Activated B cell treated with CpG ODN at 0.5 μM for 24 hours (primary cell): ENCODE results near the gene SIAH3. TPM values are rescaled to one million over a fixed set of nuclear protein-coding genes. Genes with fewer than 3 reads are reported as not detected.
"Not testable (repeated sequence)": the region's sequence is repeated elsewhere in the genome, so short reads cannot be mapped to it uniquely, and the experiment has no call there.

ENCODE experiments used
- ATAC-seq: fragments of 200-7000 bp; cut with Tn5 transposase; one replicate; pipeline ENCODE4 v1.10.0; 2021; ENCODE audit warnings: low read depth, mild to moderate bottlenecking, moderate library complexity
- CTCF ChIA-PET: fragments of 350-600 bp; sonication (Branson Sonifier 250); formaldehyde crosslinking; loops from one replicate; lab custom pipeline; 2021; ENCODE audit warnings: antibody characterized with exemption; lab: Charles Lee
- POLR2A ChIA-PET: fragments of 350-600 bp; sonication (Branson Sonifier 250); formaldehyde crosslinking; loops from one replicate; lab custom pipeline; 2021; ENCODE audit warnings: antibody characterized with exemption; lab: Charles Lee
- DNase-seq: peaks from one replicate; pipeline ENCODE4 v3.0.0; 2022
- H3K27ac Mint-ChIP-seq: one replicate; pipeline ENCODE4 v1.8.0; 2020; ENCODE audit warnings: mixed read lengths
- H3K27me3 Mint-ChIP-seq: one replicate; pipeline ENCODE4 v1.8.0; 2021; ENCODE audit warnings: mixed read lengths
- H3K36me3 Mint-ChIP-seq: one replicate; pipeline ENCODE4 v1.8.0; 2021; ENCODE audit warnings: low read depth, mixed read lengths
- H3K4me1 Mint-ChIP-seq: one replicate; pipeline ENCODE4 v1.8.0; 2021; ENCODE audit warnings: mixed read lengths
- H3K4me3 Mint-ChIP-seq: one replicate; pipeline ENCODE4 v1.8.0; 2020; ENCODE audit warnings: mild to moderate bottlenecking, mixed read lengths
- H3K9me3 Mint-ChIP-seq: one replicate; pipeline ENCODE4 v1.8.0; 2020; ENCODE audit warnings: mixed read lengths
- CTCF ChIP-seq: fragments of 200-600 bp; IDR thresholded peaks from one replicate; pipeline ENCODE4 v1.8.0; 2022; ENCODE audit warnings: antibody characterized with exemption, mild to moderate bottlenecking
- intact Hi-C: fragments of 100-400 bp; cut with micrococcal nuclease; formaldehyde crosslinking; loops from one replicate; pipeline ENCODE4 v1.15.1; 2024
- total RNA-seq: library from RNA; stranded (reverse); gene quantifications from 2 replicates; pipeline ENCODE4 v1.2.3, GENCODE V29; 2022

SIAH3 gene
- total RNA-seq, 1 donor from 2014 or later: not detected

GRCh38 chr13:45763419-45763818 is 88.1 kb downstream of the SIAH3 start:
- POLR2A ChIA-PET: no interaction called here
- no peaks in the 10 kb centered on the region for H3K36me3 Mint-ChIP-seq
- no peak overlapping the region for H3K4me3 Mint-ChIP-seq
- no peaks in the 10 kb centered on the region for H3K4me1 Mint-ChIP-seq
- no peak for TF ChIP-seq CTCF
- H3K9me3 Mint-ChIP-seq: no peaks in the 10 kb centered on the region
- peaks cover 7% of the 10 kb centered on the region for H3K27me3 Mint-ChIP-seq
- CTCF ChIA-PET: no interaction called here
- no peak overlapping the region for H3K27ac Mint-ChIP-seq
- no peak for DNase-seq
- intact Hi-C loops: no loop called here
- no peak for ATAC-seq

- ATAC-seq, H3K27me3 Mint-ChIP-seq, H3K27ac Mint-ChIP-seq, intact Hi-C loops, CTCF ChIA-PET, DNase-seq, H3K4me3 Mint-ChIP-seq, H3K36me3 Mint-ChIP-seq, H3K4me1 Mint-ChIP-seq, POLR2A ChIA-PET: not testable (repeated sequence)
- H3K9me3 Mint-ChIP-seq: peaks cover 10% of the 10 kb centered on the region
Measured at GRCh38 chr13:45757589-45757988, 94.0 kb downstream of the SIAH3 start.

GRCh38 chr13:45756498-45756897 is 95.1 kb downstream of the SIAH3 start:
- CTCF ChIA-PET: not testable (repeated sequence)

GRCh38 chr13:45752510-45752909 is 99.0 kb downstream of the SIAH3 start:
- Mint-ChIP-seq H3K27me3 (peaks cover 5% of the 10 kb centered on the region), H3K4me1 (no peaks in the 10 kb centered on the region), H3K9me3 (peaks cover 4% of the 10 kb centered on the region), H3K36me3 (no peaks in the 10 kb centered on the region), H3K27ac (no peak overlapping the region), H3K4me3 (no peak overlapping the region)
- no peak for TF ChIP-seq CTCF
- ChIA-PET POLR2A (no interaction called here), CTCF (no interaction called here)
- ATAC-seq (no peak), DNase-seq (no peak)
- intact Hi-C loops: no loop called here

More at GRCh38 chr13:45756498-45756897, 95.1 kb downstream of the SIAH3 start:
- H3K4me1 Mint-ChIP-seq, H3K4me3 Mint-ChIP-seq, H3K27me3 Mint-ChIP-seq, H3K36me3 Mint-ChIP-seq, intact Hi-C loops, DNase-seq, ATAC-seq, POLR2A ChIA-PET, H3K27ac Mint-ChIP-seq: not testable (repeated sequence)
- H3K9me3 Mint-ChIP-seq: peaks cover 10% of the 10 kb centered on the region

GRCh38 chr13:45751885-45752284 is 99.7 kb downstream of the SIAH3 start:
- intact Hi-C loops: no loop called here
- H3K4me3 Mint-ChIP-seq: no peak overlapping the region
- H3K36me3 Mint-ChIP-seq: no peaks in the 10 kb centered on the region
- ChIA-PET CTCF (no interaction called here), POLR2A (no interaction called here)
- DNase-seq (no peak), ATAC-seq (no peak)
- TF ChIP-seq CTCF: no peak
- H3K4me1 Mint-ChIP-seq: no peaks in the 10 kb centered on the region
- no peak overlapping the region for H3K27ac Mint-ChIP-seq
- peaks cover 2% of the 10 kb centered on the region for H3K9me3 Mint-ChIP-seq
- H3K27me3 Mint-ChIP-seq: peaks cover 5% of the 10 kb centered on the region

GRCh38 chr13:45750566-45750965 is 101.0 kb downstream of the SIAH3 start:
- Mint-ChIP-seq H3K27ac (no peak overlapping the region), H3K9me3 (no peaks in the 10 kb centered on the region), H3K4me1 (no peaks in the 10 kb centered on the region), H3K4me3 (no peak overlapping the region), H3K36me3 (no peaks in the 10 kb centered on the region), H3K27me3 (peaks cover 5% of the 10 kb centered on the region)
- DNase-seq: no peak
- ATAC-seq: no peak
- no peak for TF ChIP-seq CTCF
- intact Hi-C loops: no loop called here
- POLR2A ChIA-PET: no interaction called here
- CTCF ChIA-PET: no interaction called here
